ENCODE results near the gene GBGT1. TPM values are rescaled to one million over a fixed set of nuclear protein-coding genes. Genes with fewer than 3 reads are reported as not detected.

Gene GBGT1
- total RNA-seq, 2 experiments from 2014 or later = 3.6 to 4.1 TPM

DNA sequence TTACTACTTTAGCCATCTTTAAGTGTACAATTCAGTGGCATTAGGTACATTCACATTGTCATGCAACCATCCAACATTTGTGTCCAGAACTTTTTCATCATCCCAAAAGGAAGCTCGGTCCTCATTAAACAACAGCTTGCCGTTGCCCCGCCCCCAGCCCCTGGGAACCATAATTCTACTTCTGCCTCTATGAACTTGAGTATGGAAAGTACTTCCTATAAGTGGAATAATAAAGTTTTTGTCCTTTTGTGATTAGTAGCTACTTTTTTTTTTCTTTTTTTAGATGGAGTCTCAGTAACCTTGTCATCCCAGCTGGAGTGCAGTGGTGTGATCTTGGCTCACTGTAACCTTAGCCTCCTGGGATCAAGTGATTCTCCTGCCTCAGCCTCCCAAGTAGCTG, 5.0 kb downstream of the GBGT1 start:
- no peaks in the 10 kb centered on the region for H3K4me1 Mint-ChIP-seq (ENCODE audit: low read depth)
- CTCF ChIA-PET = interaction anchor here (0.6 to 1.8 kb wide), 10 partner anchors 9 to 161 kb away, joined by 3 to 11 read pairs (median 4); partner anchors contain the start of gene GTF3C5
- DNase-seq (no peak), ATAC-seq (no peak)
- no peaks in the 10 kb centered on the region for H3K36me3 Mint-ChIP-seq (ENCODE audit: low read depth)
- TF ChIP-seq CTCF (IDR thresholded peaks at IDR 0.05) = no peak
- intact Hi-C loops (cut with micrococcal nuclease) = no loop called here
- no peak overlapping the region for H3K4me3 Mint-ChIP-seq
- no peak overlapping the region for H3K27ac Mint-ChIP-seq
- POLR2A ChIA-PET = interaction anchor here (1.0 kb wide), 1 partner anchor 8 kb away, joined by 5 read pairs; no protein-coding TSS in a partner anchor
- no peaks in the 10 kb centered on the region for H3K9me3 Mint-ChIP-seq
- H3K27me3 Mint-ChIP-seq = peaks cover 3% of the 10 kb centered on the region

DNA sequence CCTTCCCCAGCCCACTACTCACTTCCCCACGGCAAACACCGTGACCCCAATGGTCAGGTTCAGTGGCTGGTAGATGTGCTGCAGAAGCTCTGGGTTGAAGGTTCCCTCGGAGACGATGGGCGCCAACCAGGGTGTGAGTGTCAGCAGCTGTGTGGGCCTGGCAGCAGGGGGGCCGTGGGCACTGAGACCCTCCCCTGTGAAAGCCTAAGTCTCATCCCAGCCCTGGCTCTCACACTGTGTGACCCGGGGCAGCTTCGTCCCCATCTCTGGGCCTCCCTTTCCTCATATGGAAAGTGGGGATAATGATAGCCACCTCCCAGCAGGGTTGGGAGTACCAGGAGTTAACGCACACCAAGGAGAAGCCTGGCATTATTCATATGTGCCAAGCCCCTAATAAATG, 8.6 kb downstream of the GBGT1 start:
- Mint-ChIP-seq H3K4me3 (no peak overlapping the region), H3K27me3 (no peaks in the 10 kb centered on the region), H3K36me3 (ENCODE audit: low read depth) (no peaks in the 10 kb centered on the region), H3K27ac (no peak overlapping the region), H3K9me3 (no peaks in the 10 kb centered on the region), H3K4me1 (ENCODE audit: low read depth) (peaks cover 3% of the 10 kb centered on the region)
- POLR2A ChIA-PET = interaction anchor here (0.7 kb wide), 1 partner anchor 22 kb away, joined by 3 read pairs; no protein-coding TSS in a partner anchor
- TF ChIP-seq CTCF (IDR thresholded peaks at IDR 0.05) = no peak
- CTCF ChIA-PET = interaction anchor here (1.4 to 2.5 kb wide), 2 partner anchors 9 to 26 kb away, joined by 4 to 12 read pairs; no protein-coding TSS in a partner anchor
- no peak for DNase-seq
- intact Hi-C loops (cut with micrococcal nuclease) = no loop called here
- no peak for ATAC-seq

DNA sequence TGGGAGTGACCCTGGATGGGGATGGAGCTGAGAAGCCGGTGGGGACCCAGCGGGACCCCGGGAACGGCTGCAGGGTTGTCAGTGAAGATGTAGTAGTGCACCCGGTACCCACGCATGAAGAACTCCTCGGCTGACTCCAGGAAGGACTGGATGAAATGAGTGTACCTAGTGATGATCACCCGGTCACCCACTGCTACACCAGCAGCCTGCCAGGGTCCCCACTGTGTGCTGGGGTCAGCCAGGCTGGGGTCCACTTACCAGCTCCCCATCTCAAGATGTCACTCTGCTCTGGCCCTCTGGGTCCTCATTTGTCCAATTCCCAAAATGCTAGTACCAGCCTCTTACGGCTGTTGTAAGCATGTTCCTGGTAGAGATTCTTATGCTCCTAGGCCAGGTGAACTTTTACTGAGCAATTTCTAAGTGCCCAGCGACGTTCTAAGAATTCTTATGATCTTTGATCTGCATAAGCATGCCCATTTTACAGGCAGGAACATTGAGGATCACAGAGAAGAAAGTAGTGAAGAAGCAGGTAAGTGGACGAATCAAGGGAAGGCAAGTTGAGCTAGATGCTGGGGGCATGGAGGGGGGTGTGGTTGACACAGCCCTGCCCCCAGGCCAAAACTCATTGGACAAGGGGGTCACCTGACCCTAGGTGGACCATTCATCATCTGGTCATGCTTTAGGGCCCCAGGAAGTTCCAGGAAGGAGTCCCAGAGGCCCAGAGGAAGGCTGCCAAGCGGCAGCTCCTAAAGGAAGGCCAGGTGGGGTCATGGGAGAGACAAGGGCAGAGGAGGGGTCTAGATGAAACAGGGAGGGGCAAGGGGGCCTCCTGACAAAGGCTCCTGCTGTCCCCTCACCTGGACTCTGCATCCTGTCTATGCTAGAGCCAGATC, 9.4 kb downstream of the GBGT1 start:
- Mint-ChIP-seq H3K27ac (no peak overlapping the region), H3K36me3 (ENCODE audit: low read depth) (no peaks in the 10 kb centered on the region), H3K9me3 (no peaks in the 10 kb centered on the region), H3K27me3 (no peaks in the 10 kb centered on the region), H3K4me1 (ENCODE audit: low read depth) (peaks cover 6% of the 10 kb centered on the region), H3K4me3 (no peak overlapping the region)
- TF ChIP-seq CTCF (IDR thresholded peaks at IDR 0.05) = no peak
- DNase-seq = no peak
- POLR2A ChIA-PET = interaction anchor here (0.7 kb wide), 1 partner anchor 21 kb away, joined by 3 read pairs; no protein-coding TSS in a partner anchor
- ATAC-seq = no peak
- CTCF ChIA-PET = interaction anchor here (1.1 to 1.4 kb wide), 2 partner anchors 10 to 26 kb away, joined by 4 read pairs; no protein-coding TSS in a partner anchor
- intact Hi-C loops (cut with micrococcal nuclease) = no loop called here

DNA sequence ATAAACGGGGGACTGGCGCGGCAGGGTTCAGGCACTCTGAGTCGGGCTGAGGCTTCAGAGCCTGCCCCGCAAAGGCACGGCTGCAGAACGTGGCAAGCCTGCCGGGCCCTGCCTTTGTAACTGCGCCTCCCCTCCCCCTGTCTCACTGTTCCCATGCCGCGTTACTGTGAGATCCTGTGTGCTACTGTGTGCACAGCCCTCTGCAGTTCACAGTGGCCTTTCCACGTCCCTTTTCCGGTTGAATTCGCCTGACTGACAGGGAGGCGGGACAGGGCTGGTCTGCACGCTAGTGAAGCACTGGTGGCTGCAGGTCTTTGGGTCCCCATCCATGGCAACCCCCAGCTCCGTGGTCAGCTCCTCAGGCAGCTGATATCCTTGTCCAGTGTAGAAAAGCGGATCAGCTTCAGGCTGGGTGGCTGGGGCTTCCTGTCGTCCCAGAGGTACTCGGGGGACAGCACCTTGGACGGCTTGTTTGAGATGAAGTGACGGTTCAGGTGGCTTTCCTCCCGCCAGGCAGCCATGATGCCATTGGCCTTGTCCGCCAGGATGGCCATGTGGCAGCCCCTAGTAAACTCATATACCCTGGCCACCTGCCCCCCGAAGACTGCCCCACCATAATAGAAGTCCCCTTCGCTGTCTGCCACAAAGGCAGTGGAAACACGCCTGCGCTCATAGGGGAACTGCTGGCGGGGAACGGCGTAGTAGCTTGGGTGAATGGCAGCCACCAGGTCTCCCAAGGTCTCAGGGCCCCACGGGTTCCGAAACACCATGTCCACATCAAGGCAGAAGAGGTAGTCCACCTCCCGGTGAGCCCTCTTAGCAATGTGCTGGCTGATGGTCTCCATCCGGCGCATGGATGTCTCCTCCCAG, 10.3 kb downstream of the GBGT1 start:
- ChIA-PET POLR2A (no interaction called here), CTCF (interaction anchor here (1.1 to 1.4 kb wide), 2 partner anchors 9 to 27 kb away, joined by 4 read pairs; no protein-coding TSS in a partner anchor)
- Mint-ChIP-seq H3K4me3 (no peak overlapping the region), H3K4me1 (ENCODE audit: low read depth) (peaks cover 6% of the 10 kb centered on the region), H3K36me3 (ENCODE audit: low read depth) (no peaks in the 10 kb centered on the region), H3K9me3 (no peaks in the 10 kb centered on the region), H3K27ac (no peak overlapping the region), H3K27me3 (no peaks in the 10 kb centered on the region)
- ATAC-seq (no peak), DNase-seq (no peak)
- intact Hi-C loops (cut with micrococcal nuclease) = no loop called here
- no peak for TF ChIP-seq CTCF (IDR thresholded peaks at IDR 0.05)

Measured in activated CD8-positive, alpha-beta T cell treated with anti-CD3 and anti-CD28 coated beads for 36 hours (primary cell).